Nephron (organoid): Measurements from ENCODE around the gene TEDC1.
A peak's percentile ranks its signal among the peaks of the same experiment; 100 is the strongest.

Experiments
- H3K27ac Mint-ChIP-seq, 3 experiments: 2 replicates each; pipeline ENCODE4 v1.8.0; 2020; ENCODE audit warnings: mixed read lengths in 3 of 3, mild to moderate bottlenecking in 2 of 3, moderate library complexity in 1 of 3
- H3K27me3 Mint-ChIP-seq: 2 replicates; pipeline ENCODE4 v1.8.0; 2021; ENCODE audit warnings: low read depth, mild to moderate bottlenecking, moderate library complexity, mixed read lengths
- H3K36me3 Mint-ChIP-seq: 2 replicates; pipeline ENCODE4 v1.8.0; 2020; ENCODE audit warnings: low read depth, mixed read lengths
- H3K4me1 Mint-ChIP-seq: 2 replicates; pipeline ENCODE4 v1.8.0; 2020; ENCODE audit warnings: mixed read lengths
- H3K4me3 Mint-ChIP-seq, 3 experiments: 2 replicates each; pipeline ENCODE4 v1.8.0; 2020; ENCODE audit warnings: mild to moderate bottlenecking in 3 of 3, mixed read lengths in 3 of 3, moderate library complexity in 2 of 3
- H3K9me3 Mint-ChIP-seq: 2 replicates; pipeline ENCODE4 v1.8.0; 2020; ENCODE audit warnings: mixed read lengths
- CTCF ChIP-seq, 3 experiments: fragments of 200-600 bp; sonication (generic); IDR thresholded peaks; one replicate each; pipeline ENCODE4 v1.5.0; 2021; ENCODE audit warnings: antibody characterized with exemption in 3 of 3; ENCODE audit not compliant: unreplicated experiment in 3 of 3

The TEDC1 gene

GRCh38 chr14:105476831-105477659 is 14.0 kb upstream of the TEDC1 start:
- Mint-ChIP-seq H3K4me3 (peak overlapping the region; percentile 73 to 80 (median 78)), H3K36me3 (no peaks in the 10 kb centered on the region), H3K27me3 (peaks cover 34% of the 10 kb centered on the region), H3K9me3 (no peaks in the 10 kb centered on the region), H3K27ac (peak overlapping the region; percentile 55 to 64 (median 56)), H3K4me1 (peaks cover 20% of the 10 kb centered on the region)
- TF ChIP-seq CTCF (IDR thresholded peaks at IDR 0.05; ENCODE audit: unreplicated experiment in 3 of 3): no peak

GRCh38 chr14:105477660-105478397 is 13.2 kb upstream of the TEDC1 start:
- Mint-ChIP-seq H3K9me3 (no peaks in the 10 kb centered on the region), H3K36me3 (no peaks in the 10 kb centered on the region), H3K27me3 (peaks cover 41% of the 10 kb centered on the region), H3K27ac (peak overlapping the region in 1 of 3 experiments; percentile 35), H3K4me3 (peak overlapping the region; percentile 65 to 75 (median 73)), H3K4me1 (peaks cover 25% of the 10 kb centered on the region)
- no peak for TF ChIP-seq CTCF (IDR thresholded peaks at IDR 0.05; ENCODE audit: unreplicated experiment in 3 of 3)

- H3K36me3 Mint-ChIP-seq: no peaks in the 10 kb centered on the region
- peaks cover 44% of the 10 kb centered on the region for H3K27me3 Mint-ChIP-seq
- H3K27ac Mint-ChIP-seq: no peak overlapping the region
- peaks cover 25% of the 10 kb centered on the region for H3K4me1 Mint-ChIP-seq
- no peaks in the 10 kb centered on the region for H3K9me3 Mint-ChIP-seq
- TF ChIP-seq CTCF (IDR thresholded peaks at IDR 0.05; ENCODE audit: unreplicated experiment in 3 of 3): no peak
- no peak overlapping the region for H3K4me3 Mint-ChIP-seq
Measured at GRCh38 chr14:105478398-105479251, 12.4 kb upstream of the TEDC1 start.

GRCh38 chr14:105479431-105480158 is 11.5 kb upstream of the TEDC1 start:
- Mint-ChIP-seq H3K27me3 (peaks cover 48% of the 10 kb centered on the region), H3K27ac (no peak overlapping the region), H3K4me3 (peak overlapping the region; percentile 38 to 58 (median 44)), H3K36me3 (no peaks in the 10 kb centered on the region), H3K4me1 (peaks cover 30% of the 10 kb centered on the region), H3K9me3 (no peaks in the 10 kb centered on the region)
- no peak for TF ChIP-seq CTCF (IDR thresholded peaks at IDR 0.05; ENCODE audit: unreplicated experiment in 3 of 3)

GRCh38 chr14:105480199-105480746 is 10.8 kb upstream of the TEDC1 start:
- peak overlapping the region in 2 of 3 experiments; percentile 95 to 97 for H3K27ac Mint-ChIP-seq
- peak overlapping the region in 1 of 3 experiments; percentile 68 for H3K4me3 Mint-ChIP-seq
- TF ChIP-seq CTCF (IDR thresholded peaks at IDR 0.05; ENCODE audit: unreplicated experiment in 3 of 3): no peak
- peaks cover 53% of the 10 kb centered on the region for H3K27me3 Mint-ChIP-seq
- H3K36me3 Mint-ChIP-seq: no peaks in the 10 kb centered on the region
- H3K9me3 Mint-ChIP-seq: no peaks in the 10 kb centered on the region
- H3K4me1 Mint-ChIP-seq: peaks cover 32% of the 10 kb centered on the region
